Stimulated activated CD4-positive, alpha-beta T cell treated with anti-CD3 and anti-CD28 coated beads, TNF-alpha, amount 100 ng/mL, for 1 hour (primary cell): Measurements from ENCODE around the gene LUZP1.
A peak's percentile ranks its signal among the peaks of the same experiment; 100 is the strongest.

Source experiments
- DNase-seq, 3 donors: peaks; one replicate each; pipeline ENCODE4 v3.0.0-alpha.2; 2020; ENCODE audit warnings: low read depth in 3 of 3, low spot score in 1 of 3

The LUZP1 gene

GRCh38 chr1:23118407-23118806 lies 50.2 kb downstream of the LUZP1 start:
- DNase-seq: no peak

DNA sequence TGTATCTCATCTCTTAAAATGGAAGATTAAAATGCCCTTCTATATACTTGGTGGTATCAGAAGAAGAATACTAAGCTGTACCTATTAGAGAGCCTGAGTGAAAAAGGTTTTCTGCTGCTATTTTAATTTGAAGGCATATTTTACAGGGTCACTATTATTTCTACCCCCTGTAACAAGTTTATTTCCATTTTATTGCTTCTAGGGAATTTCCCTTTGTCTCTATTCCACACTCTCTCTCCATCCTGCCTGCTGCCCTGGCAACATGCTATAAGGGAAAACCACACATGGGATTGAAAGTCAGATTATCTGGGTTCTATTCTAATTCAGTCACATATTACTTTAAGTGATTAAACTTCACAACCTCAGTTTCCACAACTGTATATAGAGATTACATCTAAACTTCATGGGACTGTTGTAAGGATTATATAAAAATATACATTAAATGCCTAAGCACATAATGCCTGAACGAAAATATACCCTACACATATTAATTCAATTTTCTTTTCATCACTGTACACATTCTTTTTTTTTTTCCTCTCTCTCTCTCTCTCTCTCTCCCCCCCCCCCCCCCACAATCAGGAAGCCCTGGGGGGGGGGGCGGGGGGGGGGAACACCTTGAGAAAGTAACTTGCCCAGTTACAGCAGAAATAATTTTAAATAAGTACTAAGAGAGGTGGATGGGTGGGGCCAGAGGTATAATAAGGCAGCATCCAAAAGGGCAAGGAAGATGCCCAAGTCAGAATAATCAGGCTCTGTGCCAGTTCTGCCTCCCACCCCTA lies 51.5 kb downstream of the LUZP1 start:
- DNase-seq: no peak

GRCh38 chr1:23116216-23116836 lies 52.3 kb downstream of the LUZP1 start:
- DNase-seq: no peak

GRCh38 chr1:23114424-23115079 lies 54.1 kb downstream of the LUZP1 start:
- no peak for DNase-seq

GRCh38 chr1:23111600-23112535 lies 56.8 kb downstream of the LUZP1 start:
- no peak for DNase-seq

GRCh38 chr1:23110391-23110790 lies 58.3 kb downstream of the LUZP1 start:
- DNase-seq: no peak

DNA sequence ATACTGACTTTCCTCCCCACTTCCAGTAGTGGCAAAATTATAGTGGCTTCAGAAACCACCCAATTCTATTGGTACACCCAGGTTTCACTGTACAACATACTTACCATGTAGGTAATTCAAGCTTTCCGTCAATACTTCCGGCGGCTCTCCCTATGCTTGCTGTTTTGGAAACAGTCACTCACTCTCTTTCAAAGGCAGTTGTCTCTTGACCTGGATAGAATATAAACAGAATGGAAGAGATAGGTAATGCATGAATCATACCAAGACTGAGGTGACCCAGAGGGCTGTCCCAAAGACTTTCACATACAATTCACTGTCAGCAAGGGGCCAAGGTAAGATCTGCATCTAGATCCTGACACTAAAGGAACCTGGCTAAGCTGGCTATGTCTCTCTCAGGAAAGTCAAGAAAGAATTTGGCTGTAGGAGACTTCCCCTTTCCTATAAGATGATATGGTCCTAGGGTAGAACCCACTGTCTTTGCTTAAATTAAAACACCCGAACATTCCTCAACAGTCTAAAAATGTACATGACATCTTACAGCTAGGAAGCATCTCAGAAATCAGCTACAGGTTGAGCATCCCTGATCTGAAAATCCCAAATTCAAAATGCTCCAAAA lies 59.6 kb downstream of the LUZP1 start:
- DNase-seq: no peak

DNA sequence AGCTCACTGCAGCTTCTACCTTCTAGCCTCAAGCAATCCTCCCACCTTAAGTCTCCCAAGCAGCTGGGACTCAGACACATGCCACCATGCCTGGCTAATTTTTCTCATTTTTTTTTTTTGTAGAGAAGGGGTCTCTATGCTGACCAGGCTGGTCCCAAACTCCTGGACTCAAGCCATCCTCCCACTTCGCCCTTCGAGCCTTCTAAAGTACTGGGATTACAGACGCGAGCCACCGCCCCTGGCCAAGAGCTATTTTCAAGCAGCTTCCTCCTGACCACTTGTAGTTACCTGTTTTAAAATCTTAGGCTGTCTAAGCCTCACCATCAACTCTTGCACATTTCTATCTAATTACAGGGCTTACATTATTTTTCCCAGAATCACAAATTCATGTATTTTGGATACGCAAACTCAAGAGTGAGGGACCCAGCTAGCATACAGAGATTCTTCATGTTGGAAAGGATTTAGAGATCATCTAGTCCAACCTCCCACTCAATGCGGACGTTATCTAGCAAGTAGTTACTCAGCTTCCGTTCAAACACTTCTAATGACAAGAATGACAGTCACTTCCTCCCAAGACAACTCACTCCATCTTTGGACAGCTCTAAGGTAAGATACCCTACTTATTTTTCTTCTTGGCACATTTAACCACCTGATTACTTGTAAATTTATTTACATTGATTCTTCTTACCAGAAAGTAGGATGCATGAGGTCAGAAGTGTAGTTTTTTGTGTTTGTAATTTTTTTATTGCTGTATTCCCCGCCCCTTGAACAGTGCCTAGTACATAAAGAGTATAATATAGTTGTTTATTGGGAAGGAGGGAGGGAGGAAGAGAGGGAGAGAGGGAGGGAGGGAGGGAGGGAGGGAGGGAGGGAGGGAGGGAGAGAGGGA lies 65.4 kb downstream of the LUZP1 start:
- no peak for DNase-seq

- DNase-seq: no peak
Observed at GRCh38 chr1:23102289-23102688, 66.4 kb downstream of the LUZP1 start.

GRCh38 chr1:23101887-23102286 lies 66.8 kb downstream of the LUZP1 start:
- no peak for DNase-seq

DNA sequence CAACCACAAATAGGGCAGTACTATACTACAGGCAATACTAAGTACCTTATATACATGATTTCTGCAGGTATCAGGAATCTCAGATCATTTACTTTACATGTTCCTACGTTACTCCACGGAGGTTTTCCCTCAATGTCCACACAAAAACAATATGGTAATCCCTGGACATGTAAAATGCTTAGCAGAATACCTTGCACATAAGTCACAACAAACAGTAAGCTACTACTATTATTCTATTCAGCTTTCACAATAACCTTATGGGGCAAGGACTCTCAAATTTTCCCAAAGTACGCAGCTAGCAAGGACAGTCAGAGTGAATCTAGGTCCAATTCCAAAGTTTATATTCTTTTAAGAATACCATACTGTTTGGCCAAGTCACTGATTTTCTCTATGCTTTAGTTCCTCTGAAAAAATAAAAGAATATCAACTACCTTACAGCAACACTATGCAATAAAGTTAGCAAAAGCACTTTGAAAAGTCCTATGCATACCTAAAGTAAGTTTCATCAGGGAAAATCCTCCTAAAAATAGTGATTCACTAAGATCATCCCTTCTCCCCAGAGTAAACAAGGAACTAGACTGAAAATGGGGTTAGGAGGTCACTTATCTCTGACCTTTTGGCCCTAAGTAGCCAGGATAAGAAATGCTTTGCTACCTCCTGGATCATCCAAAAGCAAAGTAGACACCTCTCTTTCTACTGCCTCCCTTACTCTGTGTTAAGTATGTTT lies 67.4 kb downstream of the LUZP1 start:
- DNase-seq: no peak

DNA sequence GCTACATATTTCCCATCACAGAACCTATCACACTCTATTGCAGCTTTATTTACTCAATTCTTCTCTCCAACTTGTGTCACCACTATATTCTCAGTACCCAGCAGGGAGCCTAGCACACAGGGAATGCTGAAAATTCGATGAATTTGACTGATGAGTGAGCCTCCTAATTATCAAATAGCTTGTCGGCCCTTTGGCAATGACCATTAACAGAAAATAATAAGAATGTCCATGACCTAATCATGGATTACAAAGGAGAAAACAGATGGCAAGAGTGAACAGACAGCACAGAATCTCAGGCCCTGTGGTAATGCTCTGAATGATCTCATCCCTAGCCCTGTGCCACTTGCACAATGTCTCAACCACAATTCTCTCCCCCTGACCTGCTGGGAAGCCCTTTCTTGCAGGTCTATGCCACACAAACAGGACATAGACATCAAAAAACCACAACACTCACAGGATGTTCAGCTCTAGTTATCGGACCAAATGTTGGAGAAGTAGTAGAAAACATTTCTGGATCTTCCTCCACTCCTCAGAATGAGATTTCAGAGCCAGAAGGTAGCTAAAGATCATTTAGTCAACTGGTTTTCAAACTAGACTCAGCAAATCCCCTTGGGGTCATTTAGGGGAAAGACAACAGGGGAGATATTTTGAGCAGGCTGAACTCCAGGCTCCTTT lies 68.4 kb downstream of the LUZP1 start:
- DNase-seq: peak in 1 of 3 donors; percentile 13

DNA sequence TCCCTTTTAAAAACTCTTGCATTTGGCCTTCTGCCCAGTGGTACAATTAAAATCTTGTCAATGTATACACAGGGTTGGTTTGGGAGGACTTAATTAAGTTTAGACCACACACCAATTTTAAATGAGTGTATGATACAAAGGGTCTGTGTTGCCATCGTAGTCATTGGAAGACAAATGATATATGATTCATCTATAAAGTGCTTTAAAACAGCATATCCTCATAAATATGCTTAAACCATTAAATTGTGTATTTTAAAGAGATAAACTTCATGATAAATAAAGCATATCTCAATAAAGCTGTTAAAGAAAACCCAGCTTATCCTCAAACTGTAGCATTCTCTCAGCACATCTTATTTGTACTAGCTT lies 69.5 kb downstream of the LUZP1 start:
- no peak for DNase-seq

DNA sequence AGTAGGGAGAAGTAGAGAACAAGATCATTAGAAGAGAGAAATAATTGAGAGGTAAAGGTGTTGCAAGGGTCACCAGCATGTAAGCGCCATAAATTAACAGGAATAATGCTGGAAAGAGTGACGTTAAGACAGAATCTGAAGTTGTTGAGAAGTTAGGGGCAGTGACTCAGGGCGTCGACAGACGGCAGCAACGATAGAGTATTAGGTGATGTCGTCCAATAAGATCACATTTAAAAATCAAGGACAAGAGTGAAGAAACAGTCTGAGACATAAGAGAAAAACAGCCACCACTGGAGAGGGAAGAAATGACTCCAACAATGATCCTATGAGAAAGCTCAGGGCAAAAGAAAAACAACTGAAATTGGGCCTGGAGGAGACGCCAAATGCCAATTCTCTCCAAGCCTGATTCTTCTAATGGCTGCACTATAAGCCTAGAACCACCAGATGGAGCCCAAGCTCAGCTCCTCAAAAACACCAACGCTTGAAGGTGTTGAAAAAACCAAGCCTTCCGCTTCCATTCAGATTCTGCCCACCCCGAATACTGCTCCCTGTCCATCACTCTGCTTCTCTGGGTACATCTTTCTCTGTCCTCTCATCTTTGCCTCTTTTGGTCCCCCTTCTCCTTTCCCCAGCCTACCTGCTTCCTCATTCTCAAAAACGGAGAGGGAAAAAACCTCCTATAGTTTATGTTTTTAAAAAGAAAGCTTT lies 70.0 kb downstream of the LUZP1 start:
- DNase-seq: peak; percentile 20 to 30 (median 23)

DNA sequence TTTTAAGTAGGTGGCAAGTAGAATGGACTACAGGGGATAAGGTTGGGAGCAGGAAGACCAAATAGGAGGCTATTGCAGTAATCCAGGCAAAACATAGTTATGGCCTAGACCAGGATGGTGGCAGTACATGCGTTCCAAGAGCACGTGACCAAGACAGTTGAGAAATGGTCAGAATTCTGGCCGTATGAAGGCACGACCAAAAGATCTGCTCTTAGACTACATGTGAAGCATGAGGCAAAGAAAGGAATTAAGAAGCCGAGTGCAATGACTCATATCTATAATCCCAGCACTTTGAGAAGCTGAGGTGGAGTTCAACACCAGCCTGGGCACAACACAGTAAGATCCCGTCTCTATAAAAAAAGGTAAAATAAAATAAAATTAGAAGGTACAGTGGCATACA lies 71.3 kb downstream of the LUZP1 start:
- DNase-seq: no peak

DNA sequence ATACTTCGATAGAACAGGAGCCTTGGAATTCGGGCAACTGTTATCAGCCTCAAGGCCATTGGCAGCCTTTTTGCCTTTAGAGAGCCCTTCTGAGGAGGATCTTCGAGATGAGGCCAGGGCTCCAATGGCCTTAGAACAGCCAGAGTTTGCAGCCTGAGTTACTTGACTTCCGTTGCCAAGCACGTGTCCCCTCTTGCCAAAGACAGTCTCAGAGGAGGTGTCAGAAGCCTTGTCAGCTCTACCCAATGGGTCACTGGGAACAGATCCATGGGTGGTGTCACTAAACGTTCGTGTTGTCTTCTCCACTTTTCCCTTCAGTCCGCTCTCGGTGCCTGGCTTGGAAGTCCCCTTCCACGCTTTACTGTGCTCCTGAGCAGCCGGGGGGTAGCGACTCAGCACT lies 76.2 kb downstream of the LUZP1 start:
- no peak for DNase-seq

DNA sequence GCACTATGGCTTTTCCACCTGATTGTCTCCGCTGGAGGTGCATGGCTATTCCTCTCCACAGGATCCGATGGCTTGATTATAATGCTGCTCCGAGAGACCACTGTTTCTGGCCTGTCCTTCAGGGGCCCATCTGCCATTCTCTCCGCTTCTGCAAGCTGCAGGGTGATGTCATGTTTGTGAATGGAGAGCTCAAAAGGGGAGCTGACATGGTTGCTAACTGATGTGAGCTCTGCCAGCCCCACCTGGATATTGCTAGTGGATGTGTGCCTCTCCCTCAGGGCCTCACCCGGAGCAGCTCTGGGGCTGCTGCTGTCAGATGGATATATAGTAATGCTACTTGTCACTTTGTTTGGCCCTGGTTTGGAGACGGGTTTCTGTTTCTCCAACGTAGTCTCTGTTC lies 77.1 kb downstream of the LUZP1 start:
- no peak for DNase-seq

GRCh38 chr1:23090056-23090455 lies 78.6 kb downstream of the LUZP1 start:
- no peak for DNase-seq
